GM18526 (cell line): ENCODE data around the gene ODAM.

Experiments
- POLR2A ChIP-seq: IDR thresholded peaks from 3 replicates; pipeline ENCODE4 v1.6.1; 2011; ENCODE audit not compliant: insufficient read length; ENCODE audit errors: extremely low read depth

The ODAM gene

GRCh38 chr4:70195425-70195824 is at the start of gene ODAM:
Gene ODAM (plus strand): TSS chr4:70195725. CDS start chr4:70196544, 819 bp downstream.
- no peak for TF ChIP-seq POLR2A

GRCh38 chr4:70151271-70151670 is 44.3 kb upstream of the ODAM start:
- no peak for TF ChIP-seq POLR2A

GRCh38 chr4:70152088-70152487 is 43.4 kb upstream of the ODAM start:
- TF ChIP-seq POLR2A = no peak

GRCh38 chr4:70153937-70154336 is 41.6 kb upstream of the ODAM start, which contains the start of gene PRR27:
Gene PRR27 (plus strand): TSS chr4:70154237. CDS start chr4:70154376, 139 bp downstream.
- no peak for TF ChIP-seq POLR2A

GRCh38 chr4:70158576-70158975 is 36.9 kb upstream of the ODAM start:
- TF ChIP-seq POLR2A = no peak

- no peak for TF ChIP-seq POLR2A
Measured at GRCh38 chr4:70177090-70177489, 18.4 kb upstream of the ODAM start.

- TF ChIP-seq POLR2A = no peak
Measured at GRCh38 chr4:70178075-70178660, 17.4 kb upstream of the ODAM start.

- no peak for TF ChIP-seq POLR2A
Measured at GRCh38 chr4:70179811-70180210, 15.7 kb upstream of the ODAM start.

- TF ChIP-seq POLR2A = no peak
Measured at GRCh38 chr4:70181864-70182263, 13.7 kb upstream of the ODAM start.

- TF ChIP-seq POLR2A = no peak
Measured at GRCh38 chr4:70182517-70183167, 12.9 kb upstream of the ODAM start.

GRCh38 chr4:70183168-70183939 is 12.2 kb upstream of the ODAM start:
- no peak for TF ChIP-seq POLR2A

GRCh38 chr4:70183940-70184246 is 11.6 kb upstream of the ODAM start:
- no peak for TF ChIP-seq POLR2A

GRCh38 chr4:70187216-70187615 is 8.3 kb upstream of the ODAM start:
- TF ChIP-seq POLR2A = no peak

GRCh38 chr4:70190579-70190978 is 4.9 kb upstream of the ODAM start:
- no peak for TF ChIP-seq POLR2A

GRCh38 chr4:70191647-70192046 is 3.9 kb upstream of the ODAM start:
- TF ChIP-seq POLR2A = no peak

- no peak for TF ChIP-seq POLR2A
Measured at GRCh38 chr4:70192895-70193294, 2.6 kb upstream of the ODAM start.
